Choroid plexus epithelial cell (primary cell): Measurements from ENCODE around the gene SYT2.
"Not testable (repeated sequence)": the region's sequence is repeated elsewhere in the genome, so short reads cannot be mapped to it uniquely, and the experiment has no call there.

ENCODE experiments used
- DNase-seq: peaks from one replicate; pipeline ENCODE4 v3.0.0-alpha.2; 2010; ENCODE audit warnings: low read depth
- H3K4me3 ChIP-seq: 2 replicates; pipeline ENCODE4 v1.5.1; 2011; ENCODE audit warnings: low read depth, mild to moderate bottlenecking, control low read depth, low read length, moderate library complexity
- TF ChIP-seq, protein P1 (sequence below): conservative IDR thresholded peaks from 2 replicates; pipeline ENCODE4 v1.5.1; 2011; ENCODE audit warnings: low read depth, mild to moderate bottlenecking, control low read depth, inconsistent platforms, low read length, moderate library complexity

The SYT2 gene

DNA sequence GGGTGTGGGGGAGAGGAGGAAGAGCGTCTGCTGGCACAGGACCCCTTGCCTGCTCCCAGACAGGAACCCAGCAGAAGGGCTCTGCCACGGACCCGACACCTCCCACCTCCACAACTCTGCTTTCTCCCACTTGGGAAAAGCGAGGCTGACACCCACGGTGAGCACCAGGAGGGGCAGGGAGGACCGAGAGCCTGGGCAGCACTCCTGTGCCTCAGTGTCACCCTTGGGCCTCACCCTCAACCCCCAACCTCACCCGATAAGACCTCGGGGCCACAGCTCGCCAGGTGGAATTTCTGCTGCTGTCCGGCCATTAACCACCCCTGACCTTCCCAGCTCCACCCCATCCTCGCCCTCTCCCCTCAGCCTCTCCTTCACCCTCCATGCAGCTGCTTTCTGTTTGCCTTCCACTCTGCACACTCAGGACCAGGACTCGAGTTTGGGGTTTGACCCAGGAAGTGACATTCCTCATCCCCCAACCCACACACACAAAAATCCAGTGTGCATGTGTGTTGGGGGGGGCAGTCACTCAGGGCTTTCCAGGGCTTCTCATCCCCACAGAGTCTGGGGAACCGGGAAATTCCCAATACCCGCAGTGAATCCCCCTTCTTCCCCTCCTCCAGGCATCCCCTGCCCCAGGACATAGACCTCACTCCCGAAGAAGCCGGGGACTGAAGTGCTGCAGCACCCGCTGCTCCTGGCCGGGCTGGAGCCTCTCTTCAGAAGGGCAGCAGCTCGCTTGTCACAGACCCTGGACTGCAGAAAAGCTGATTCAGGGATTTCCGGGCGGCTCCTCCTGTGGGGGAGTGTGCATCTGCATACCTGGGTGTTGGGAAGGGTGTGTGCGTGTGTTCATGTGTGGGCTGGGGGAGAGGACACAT, 65.8 kb downstream of the SYT2 start:
- no peak overlapping the region for H3K4me3 ChIP-seq
- DNase-seq, result no peak

DNA sequence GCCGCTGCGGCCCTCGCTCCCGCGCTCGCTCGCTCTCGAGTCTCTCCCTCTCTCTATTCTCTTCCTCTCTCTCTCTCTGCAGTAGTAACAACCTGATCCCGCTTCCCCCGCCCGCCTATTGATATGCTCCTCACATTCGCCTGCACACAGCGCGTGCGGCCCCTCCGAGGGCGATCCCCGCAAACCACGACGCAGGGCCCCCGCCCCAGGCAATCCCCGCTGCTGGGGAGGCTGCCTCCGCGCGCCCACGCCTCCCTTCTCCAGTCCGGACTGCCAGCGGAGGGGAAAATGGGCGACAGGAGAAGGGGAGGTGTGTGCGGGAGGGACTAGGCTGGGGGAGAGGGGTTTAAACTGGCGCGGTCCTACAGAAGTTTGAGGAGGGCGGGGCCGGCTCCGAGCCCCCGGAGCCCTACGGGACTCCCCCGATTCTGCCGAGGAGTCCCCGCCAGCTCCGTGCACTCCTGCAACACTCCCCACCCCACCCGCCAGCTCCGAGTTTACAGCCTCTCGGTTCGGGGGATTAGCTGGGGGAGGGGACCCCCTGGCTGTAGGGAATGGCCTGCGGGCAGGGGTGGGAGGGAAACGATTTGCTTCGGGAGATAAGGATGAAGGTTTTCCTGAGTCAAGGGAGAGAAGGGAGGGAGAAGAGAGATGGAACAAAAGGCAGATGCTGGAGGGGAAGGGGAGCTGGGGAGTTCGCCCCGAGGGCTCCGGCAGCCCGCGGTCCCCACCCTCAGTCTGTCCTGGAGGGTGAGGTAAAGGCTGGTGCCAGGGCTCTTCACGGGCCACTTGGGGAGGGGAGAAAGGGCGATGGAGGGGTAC, 66.6 kb downstream of the SYT2 start:
- H3K4me3 ChIP-seq, result no peak overlapping the region
- TF ChIP-seq, protein P1, sequence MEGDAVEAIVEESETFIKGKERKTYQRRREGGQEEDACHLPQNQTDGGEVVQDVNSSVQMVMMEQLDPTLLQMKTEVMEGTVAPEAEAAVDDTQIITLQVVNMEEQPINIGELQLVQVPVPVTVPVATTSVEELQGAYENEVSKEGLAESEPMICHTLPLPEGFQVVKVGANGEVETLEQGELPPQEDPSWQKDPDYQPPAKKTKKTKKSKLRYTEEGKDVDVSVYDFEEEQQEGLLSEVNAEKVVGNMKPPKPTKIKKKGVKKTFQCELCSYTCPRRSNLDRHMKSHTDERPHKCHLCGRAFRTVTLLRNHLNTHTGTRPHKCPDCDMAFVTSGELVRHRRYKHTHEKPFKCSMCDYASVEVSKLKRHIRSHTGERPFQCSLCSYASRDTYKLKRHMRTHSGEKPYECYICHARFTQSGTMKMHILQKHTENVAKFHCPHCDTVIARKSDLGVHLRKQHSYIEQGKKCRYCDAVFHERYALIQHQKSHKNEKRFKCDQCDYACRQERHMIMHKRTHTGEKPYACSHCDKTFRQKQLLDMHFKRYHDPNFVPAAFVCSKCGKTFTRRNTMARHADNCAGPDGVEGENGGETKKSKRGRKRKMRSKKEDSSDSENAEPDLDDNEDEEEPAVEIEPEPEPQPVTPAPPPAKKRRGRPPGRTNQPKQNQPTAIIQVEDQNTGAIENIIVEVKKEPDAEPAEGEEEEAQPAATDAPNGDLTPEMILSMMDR, result no peak
- DNase-seq, result no peak

More for the DNA sequence above, 65.8 kb downstream of the SYT2 start:
- TF ChIP-seq, protein P1, result no peak

DNA sequence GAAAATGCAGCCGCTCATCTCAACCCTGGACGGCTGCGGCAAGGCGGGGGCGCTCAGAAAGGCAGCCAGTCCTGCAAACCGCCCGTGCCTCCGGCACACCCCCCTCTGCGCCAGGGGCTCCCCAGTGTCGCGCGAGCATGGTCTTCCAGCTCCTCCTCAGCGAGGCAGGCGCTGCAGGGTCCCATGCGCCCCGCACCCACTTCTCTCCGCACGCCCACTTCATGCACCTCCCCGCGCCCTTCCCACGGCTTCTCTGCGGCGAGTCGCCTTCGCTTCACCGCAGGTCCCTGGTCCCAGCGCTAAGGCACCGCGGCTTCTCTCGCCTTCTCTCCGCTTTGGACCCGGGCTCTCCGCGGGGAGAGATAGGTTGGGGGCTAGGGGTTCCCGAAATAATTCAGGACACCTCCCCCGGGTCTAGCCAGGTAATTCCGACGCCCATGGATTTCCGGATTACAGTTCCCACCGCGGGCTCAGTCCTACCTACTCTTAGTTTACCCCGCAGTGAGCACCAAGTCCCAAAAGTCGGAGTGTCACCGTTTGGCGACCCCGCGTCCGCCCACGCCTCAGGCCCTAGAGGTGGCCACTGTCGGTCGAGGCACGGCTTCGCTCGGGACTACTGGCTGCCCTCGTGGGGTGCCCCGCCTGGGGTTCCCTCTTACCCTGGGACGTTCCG, 67.5 kb downstream of the SYT2 start:
- DNase-seq, result no peak
- no peak overlapping the region for H3K4me3 ChIP-seq
- TF ChIP-seq, protein P1, result no peak

DNA sequence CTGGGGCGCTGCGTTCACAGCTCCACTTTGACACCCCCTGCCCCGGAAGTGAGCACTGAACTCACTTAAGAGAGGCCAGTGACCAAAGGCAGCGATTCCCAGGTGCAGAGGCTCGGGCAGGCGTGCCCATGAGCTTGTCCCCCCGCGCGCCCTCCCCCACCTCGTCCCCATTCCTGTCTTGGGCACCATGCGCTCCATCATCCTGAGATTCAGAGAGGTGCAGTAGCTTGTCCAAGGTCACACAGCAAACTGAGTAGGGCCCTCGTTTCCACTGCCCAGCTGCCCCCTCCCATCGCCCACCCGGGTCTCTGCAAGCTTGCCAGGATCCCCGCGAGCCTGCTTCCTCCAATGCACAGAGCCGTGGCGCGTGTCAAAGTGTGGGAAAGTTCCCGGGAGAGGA, 68.0 kb downstream of the SYT2 start:
- DNase-seq, result no peak
- TF ChIP-seq, protein P1, result no peak
- H3K4me3 ChIP-seq, result no peak overlapping the region

DNA sequence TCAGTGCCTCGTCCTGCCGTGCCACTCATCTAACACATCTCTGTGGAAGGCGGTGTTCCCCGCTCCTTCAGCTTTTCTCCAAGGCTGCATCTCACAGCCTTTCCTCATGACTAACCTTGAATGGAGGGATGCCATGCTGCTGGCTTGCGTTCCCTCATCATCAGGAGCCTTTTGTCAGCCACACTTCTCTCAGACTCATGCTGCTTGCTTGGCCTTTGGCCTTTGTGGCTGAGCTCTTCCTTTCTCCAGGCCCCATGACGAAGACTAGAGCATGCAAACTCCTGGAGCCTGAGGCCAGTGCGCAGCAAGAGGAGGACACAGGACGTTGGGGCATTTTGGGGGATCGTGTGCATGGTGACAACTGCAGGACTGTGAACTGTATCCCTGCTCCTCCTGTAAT, 70.8 kb downstream of the SYT2 start:
- TF ChIP-seq, protein P1, result no peak
- H3K4me3 ChIP-seq, result no peak overlapping the region
- peak; percentile 61 for DNase-seq

DNA sequence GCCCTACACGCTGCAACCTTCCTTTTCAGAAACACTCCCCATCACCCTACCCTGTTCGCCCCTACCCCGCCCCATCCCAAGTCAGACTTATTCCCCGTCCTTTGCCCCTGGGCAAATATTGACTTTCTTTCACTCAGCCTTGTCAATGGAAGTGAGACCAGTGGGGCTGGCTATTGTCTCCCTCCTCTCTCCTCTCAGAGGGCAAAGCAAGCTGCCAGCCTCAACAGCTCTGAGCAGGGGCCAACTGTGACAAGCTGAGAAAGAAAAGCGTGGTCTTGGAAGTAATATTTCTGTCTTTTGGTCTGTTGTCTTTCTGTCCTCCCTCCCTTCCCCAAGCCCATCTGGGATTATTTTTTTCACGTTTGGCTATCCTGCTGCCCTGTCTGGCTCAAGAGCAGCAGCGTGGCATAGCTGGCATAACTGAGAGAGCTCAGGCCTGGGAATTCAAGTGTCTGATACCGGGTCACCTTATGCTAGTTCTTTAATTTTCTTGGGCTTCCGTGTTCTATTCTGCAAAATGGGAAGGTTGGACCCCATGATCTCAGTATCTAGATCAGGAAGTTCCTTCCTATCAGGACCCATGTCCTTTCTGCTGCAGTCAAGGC, 71.5 kb downstream of the SYT2 start:
- H3K4me3 ChIP-seq, result not testable (repeated sequence)

More for the DNA sequence above, 71.5 kb downstream of the SYT2 start:
- DNase-seq, result not testable (repeated sequence)
